ENCODE results near the gene NANOS3. TPM values are rescaled to one million over a fixed set of nuclear protein-coding genes. Genes with fewer than 3 reads are reported as not detected.

Gene NANOS3
- total RNA-seq, 1 experiment from 2014 or later = not detected

DNA sequence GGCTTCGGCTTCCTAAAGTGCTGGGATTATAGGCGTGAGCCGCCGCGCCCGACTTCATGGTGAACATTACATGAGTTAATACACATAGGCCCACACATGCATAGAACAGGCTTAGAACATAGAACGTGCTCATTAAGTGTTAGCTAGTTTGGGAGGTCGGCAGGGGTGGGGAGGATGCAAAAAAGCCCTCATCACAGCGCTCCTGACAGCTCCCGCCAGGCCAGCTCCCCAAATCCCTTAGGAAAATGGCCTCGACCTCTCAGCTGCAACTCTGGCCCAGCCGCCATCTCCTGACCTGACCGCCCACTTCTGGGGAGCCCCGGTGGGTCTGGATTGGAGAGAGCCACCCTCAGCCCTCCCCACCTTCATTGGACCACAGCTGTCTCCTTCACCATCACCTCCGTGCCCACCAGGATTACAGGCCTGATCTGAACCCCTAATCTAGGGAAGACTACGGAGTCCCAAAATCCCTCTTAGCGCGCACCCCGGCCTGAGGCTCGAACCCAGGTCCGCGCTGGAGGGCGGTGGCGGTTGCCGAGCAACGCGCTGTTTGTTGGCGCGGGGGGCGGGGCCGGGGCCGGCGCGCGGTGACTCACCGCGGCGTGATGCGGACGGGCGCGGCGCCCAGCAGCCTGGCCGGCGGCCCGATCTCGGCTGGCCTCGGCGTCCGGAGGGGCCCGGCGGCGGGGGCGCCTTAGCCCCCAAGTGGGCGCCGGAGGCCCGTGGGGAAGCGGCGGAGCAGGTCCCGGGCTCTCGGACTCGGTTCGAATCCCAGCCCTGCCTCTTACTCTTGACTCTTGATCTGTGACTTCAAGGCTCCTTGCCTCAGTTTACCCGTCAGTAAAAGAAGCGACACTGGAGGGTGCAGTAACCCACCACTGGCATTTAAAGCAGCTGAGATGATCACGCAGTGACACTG, 26.7 kb upstream of the NANOS3 start:
- Histone ChIP-seq H4K20me1 (ENCODE audit: insufficient read depth) (no peaks in the 10 kb centered on the region), H3K4me1 (ENCODE audit: control insufficient read depth in 1 of 2, insufficient read depth in 2 of 2, low read length in 2 of 2) (peaks cover 78 to 99% of the 10 kb centered on the region in 2 experiments), H2AFZ (ENCODE audit: low read depth, low read length, poor library complexity, severe bottlenecking) (no peak overlapping the region), H3K27me3 (ENCODE audit: insufficient read depth, low read length) (no peaks in the 10 kb centered on the region), H3K9ac (ENCODE audit: low read length) (peak overlapping the region; percentile 90), H3K9me2 (ENCODE audit: insufficient read depth) (no peaks in the 10 kb centered on the region), H3K4me2 (ENCODE audit: low read length) (peak overlapping the region; percentile 99), H3K79me2 (ENCODE audit: insufficient read depth, low read length) (no peaks in the 10 kb centered on the region), H3K36me3 (ENCODE audit: control insufficient read depth in 1 of 2, insufficient read depth in 2 of 2, low read length in 2 of 2) (no peaks in the 10 kb centered on the region), H3K27ac (ENCODE audit: low read depth, low read length) (peak overlapping the region; percentile 100), H3K9me3 (ENCODE audit: control insufficient read depth in 1 of 2, insufficient read depth in 1 of 2, low read depth in 1 of 2, low read length in 2 of 2) (no peaks in the 10 kb centered on the region), H3K4me3 (replicated peaks in 1 of 2; ENCODE audit: low read depth in 1 of 2, low read length in 2 of 2) (peak overlapping the region; percentile 31 to 58)
- intact Hi-C loops (cut with micrococcal nuclease) = loop anchor here (5.0 kb wide), 1 partner anchor 698 kb away; the partner anchor contains the start of genes IER2 and STX10
- DNase-seq (ENCODE audit: low read depth, low spot score) (no peak), ATAC-seq (peak; percentile 13)
- TF ChIP-seq SIN3A (IDR thresholded peaks at IDR 0.05; ENCODE audit: low read depth) (no peak), POLR2AphosphoS5 (IDR thresholded peaks at IDR 0.05; ENCODE audit: low read depth, low read length) (0 out of 2 replicates have a peak, but pooled peaks have one; percentile 35), RAD21 (IDR thresholded peaks at IDR 0.05; ENCODE audit: low read depth) (no peak), ELF1 (IDR thresholded peaks at IDR 0.05; ENCODE audit: borderline replicate concordance, low read depth) (no peak), ZFX (IDR thresholded peaks at IDR 0.05) (peak; percentile 26; the same call in 1 of the 2 replicates), EZH2 (IDR thresholded peaks at IDR 0.05) (no peak), SRF (IDR thresholded peaks at IDR 0.05; ENCODE audit: low read depth) (no peak), TCF7L2 (IDR thresholded peaks at IDR 0.05; ENCODE audit: borderline replicate concordance, extremely low read depth, insufficient read depth, insufficient read length) (peak; percentile 49), POLR2A (IDR thresholded peaks at IDR 0.05; ENCODE audit: borderline replicate concordance, extremely low read depth, insufficient read depth, insufficient read length) (no peak)
- TF ChIP-seq, protein P1, sequence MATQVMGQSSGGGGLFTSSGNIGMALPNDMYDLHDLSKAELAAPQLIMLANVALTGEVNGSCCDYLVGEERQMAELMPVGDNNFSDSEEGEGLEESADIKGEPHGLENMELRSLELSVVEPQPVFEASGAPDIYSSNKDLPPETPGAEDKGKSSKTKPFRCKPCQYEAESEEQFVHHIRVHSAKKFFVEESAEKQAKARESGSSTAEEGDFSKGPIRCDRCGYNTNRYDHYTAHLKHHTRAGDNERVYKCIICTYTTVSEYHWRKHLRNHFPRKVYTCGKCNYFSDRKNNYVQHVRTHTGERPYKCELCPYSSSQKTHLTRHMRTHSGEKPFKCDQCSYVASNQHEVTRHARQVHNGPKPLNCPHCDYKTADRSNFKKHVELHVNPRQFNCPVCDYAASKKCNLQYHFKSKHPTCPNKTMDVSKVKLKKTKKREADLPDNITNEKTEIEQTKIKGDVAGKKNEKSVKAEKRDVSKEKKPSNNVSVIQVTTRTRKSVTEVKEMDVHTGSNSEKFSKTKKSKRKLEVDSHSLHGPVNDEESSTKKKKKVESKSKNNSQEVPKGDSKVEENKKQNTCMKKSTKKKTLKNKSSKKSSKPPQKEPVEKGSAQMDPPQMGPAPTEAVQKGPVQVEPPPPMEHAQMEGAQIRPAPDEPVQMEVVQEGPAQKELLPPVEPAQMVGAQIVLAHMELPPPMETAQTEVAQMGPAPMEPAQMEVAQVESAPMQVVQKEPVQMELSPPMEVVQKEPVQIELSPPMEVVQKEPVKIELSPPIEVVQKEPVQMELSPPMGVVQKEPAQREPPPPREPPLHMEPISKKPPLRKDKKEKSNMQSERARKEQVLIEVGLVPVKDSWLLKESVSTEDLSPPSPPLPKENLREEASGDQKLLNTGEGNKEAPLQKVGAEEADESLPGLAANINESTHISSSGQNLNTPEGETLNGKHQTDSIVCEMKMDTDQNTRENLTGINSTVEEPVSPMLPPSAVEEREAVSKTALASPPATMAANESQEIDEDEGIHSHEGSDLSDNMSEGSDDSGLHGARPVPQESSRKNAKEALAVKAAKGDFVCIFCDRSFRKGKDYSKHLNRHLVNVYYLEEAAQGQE (IDR thresholded peaks at IDR 0.05; ENCODE audit: low read depth) = no peak
- TF ChIP-seq, protein P2, sequence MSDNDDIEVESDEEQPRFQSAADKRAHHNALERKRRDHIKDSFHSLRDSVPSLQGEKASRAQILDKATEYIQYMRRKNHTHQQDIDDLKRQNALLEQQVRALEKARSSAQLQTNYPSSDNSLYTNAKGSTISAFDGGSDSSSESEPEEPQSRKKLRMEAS (IDR thresholded peaks at IDR 0.05) = no peak
- TF ChIP-seq, protein P3, sequence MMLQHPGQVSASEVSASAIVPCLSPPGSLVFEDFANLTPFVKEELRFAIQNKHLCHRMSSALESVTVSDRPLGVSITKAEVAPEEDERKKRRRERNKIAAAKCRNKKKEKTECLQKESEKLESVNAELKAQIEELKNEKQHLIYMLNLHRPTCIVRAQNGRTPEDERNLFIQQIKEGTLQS (IDR thresholded peaks at IDR 0.05) = no peak
- TF ChIP-seq, protein P4, sequence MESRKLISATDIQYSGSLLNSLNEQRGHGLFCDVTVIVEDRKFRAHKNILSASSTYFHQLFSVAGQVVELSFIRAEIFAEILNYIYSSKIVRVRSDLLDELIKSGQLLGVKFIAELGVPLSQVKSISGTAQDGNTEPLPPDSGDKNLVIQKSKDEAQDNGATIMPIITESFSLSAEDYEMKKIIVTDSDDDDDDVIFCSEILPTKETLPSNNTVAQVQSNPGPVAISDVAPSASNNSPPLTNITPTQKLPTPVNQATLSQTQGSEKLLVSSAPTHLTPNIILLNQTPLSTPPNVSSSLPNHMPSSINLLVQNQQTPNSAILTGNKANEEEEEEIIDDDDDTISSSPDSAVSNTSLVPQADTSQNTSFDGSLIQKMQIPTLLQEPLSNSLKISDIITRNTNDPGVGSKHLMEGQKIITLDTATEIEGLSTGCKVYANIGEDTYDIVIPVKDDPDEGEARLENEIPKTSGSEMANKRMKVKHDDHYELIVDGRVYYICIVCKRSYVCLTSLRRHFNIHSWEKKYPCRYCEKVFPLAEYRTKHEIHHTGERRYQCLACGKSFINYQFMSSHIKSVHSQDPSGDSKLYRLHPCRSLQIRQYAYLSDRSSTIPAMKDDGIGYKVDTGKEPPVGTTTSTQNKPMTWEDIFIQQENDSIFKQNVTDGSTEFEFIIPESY (IDR thresholded peaks at IDR 0.05; ENCODE audit: extremely low read depth, insufficient replicate concordance, low read length) = no peak
- CTCF ChIA-PET = interaction anchor here (0.5 kb wide), 1 partner anchor 12 kb away, joined by 3 read pairs; no protein-coding TSS in a partner anchor
- no TSS peak for BruUV-seq (replicated peaks)
- POLR2A ChIA-PET = interaction anchor here (0.5 to 6.5 kb wide), 7 partner anchors 10 to 504 kb away, joined by 3 to 64 read pairs (median 6); no protein-coding TSS in a partner anchor
- RAD21 ChIA-PET (ENCODE audit: low non-redundant PET in 1 of 2, low total read pairs in 2 of 2, uncharacterized antibody in 2 of 2, unreplicated experiment in 2 of 2) = no interaction called here
